Fibroblast of skin of back (primary cell): ENCODE results near the gene KAZN.
A peak's percentile ranks its signal among the peaks of the same experiment; 100 is the strongest.

Source experiments
- DNase-seq: peaks from one replicate; pipeline ENCODE4 v3.0.0-alpha.2; 2013

KAZN gene

DNA sequence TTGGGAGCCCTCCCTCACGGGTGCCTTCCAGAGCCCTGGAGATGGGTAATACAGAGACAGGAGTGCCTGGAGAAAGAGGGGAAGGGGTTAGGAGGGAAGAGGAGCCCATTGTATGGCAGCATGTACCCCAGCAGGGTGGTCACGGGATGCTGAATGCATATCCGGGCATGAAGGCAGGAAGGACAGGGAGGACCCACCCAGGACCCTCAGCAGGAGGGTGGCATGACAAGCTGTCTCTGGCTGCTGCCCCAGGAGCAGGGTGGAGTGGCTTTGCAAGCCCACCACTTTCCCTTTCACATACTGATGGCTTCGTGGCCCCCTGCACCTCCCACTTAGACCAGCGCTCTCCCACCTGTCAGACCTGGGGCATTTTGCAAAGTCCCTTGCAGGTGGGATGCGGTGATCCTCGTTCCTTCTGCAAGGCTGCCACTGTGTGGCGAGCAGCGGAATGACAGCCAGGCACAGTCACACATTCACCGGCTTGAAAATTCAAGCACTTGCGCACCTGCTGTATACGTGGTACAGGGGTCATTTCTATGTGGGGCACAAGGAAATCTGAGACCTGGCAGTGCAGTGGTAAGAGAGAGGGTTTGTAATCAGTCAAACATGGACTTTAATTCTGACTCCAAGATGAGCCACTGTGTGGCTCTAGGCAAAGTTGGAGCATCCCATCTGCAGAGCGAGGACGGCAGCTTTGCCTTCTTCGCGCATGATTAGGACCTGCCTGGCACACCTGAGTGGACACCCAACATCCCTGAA lies 501.8 kb downstream of the KAZN start:
- peak; percentile 12 for DNase-seq

DNA sequence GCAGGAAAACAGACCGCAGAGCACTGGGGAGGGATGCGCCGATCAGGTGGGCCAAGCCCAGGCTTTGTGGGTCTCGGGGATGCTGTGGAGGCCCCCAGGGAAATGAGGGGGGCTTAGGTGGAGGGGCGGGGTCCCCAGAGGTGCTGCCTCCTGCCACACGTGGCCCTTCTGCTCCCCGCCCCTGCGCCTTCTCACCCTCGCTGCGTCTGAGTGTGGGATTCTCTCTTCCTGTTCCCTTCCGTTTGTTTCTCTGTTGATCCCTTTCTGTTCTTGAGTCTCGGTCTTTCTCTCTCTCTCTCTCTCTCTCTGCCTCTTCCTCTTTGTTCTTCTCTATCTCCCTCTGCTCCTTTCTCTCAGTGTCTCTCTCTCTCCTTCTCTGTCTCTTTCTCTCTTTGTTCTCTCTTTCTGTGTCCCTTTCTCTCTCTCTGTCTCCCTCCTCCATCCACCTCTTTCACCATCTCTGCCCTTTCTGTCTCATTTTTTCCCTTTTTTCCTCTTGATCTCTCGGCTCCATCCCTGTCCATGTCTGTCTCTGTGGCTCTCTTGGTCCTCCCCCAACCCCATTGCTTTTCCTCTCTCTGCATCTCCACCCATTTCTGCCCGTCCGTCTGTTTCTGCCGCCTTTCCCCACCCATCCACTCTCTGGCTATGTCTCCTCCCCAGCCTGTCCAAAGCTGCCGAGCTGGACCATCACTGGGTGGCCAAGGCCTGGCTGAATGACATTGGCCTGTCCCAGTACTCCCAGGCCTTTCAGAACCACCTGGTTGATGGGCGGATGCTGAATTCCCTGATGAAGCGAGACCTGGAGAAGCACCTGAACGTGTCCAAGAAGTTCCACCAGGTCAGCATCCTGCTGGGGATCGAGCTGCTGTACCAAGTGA lies 502.6 kb downstream of the KAZN start:
- DNase-seq: no peak

DNA sequence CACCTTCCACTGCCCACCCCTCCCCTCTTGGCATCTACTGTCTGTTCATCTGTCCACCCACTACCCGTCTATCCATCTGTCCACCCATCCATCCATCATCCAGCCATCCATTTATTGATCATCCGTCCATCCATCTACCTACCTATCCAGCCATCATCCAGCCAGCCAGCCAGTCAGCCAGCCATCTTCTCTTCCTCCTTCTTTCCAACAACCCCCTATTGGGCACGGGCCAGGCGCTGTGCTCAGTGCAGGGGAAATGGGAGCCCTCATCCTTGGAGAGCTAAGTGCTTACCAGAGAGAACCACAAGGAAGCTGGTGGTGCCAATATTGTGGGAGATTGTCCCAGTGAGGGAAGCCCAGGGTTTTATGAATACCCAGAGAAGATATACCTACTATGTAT lies 503.3 kb downstream of the KAZN start:
- DNase-seq: no peak

DNA sequence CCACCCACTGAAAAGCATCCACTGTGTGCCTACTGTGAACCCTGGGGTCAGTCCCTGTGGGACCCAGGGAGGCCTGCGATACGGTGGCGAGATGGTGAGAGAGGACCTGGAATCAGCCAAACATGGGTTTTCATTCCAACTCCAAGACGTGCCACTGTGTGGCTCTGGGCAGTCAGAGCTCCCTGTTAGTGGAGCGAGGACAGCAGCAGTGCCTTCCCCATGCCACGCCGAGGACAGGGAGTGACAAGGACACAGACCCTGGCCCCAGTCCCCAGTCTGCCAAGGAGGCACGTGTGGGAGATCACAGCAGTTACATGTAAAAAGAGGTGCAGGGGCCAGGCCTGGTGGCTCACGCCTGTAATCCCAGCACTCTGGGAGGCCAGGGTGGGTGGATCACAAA lies 504.2 kb downstream of the KAZN start:
- no peak for DNase-seq

DNA sequence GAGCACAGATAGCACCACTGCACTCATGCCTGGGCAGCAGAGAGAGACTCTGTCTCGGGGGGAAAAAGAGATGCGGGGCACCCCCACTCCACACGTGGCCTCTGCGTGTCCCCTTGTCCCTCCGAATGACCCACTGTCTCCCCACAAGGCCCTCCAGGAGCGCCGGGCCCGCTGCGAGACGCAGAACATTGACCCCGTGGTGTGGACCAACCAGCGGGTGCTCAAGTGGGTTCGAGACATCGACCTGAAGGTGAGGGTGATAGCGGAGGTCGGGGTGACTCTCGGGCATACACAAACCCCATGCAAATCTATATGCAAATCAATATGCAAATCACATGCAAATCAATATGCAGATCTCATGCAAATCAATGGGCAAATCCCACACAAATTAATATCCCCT lies 504.7 kb downstream of the KAZN start:
- DNase-seq: no peak

DNA sequence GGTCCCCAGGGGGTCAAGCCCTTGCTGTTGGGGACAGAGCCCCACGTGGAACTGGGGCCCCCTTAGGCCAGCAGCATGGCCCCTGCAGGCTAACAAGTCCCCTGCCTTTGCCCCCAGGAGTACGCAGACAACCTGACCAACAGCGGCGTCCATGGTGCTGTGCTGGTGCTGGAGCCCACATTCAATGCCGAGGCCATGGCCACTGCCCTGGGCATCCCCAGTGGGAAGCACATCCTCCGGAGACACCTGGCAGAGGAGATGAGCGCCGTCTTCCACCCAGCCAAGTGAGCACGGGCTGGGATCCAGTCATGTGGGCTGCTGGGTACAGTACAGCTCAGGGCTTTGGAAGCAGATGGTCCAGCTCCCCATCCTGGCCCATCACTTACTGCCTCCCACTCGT lies 505.4 kb downstream of the KAZN start:
- no peak for DNase-seq

DNA sequence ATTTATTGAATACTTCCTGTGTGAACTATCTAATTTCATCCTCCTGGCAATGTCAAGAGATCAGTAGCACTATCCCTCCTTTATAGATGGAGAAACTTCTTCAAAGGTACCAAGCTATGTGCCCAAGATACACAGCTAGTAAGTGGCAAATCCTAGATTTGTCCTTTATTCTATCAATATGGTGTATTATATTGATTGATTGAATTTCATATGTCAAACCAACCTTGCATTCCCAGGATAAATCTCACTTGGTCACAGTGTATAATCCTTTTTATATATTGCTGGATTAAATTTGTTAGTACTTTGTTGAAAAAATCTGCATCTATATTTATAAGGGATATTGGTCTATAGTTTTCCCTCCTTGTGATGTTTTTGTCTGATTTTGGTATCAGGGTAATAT lies 506.3 kb downstream of the KAZN start:
- no peak for DNase-seq

DNA sequence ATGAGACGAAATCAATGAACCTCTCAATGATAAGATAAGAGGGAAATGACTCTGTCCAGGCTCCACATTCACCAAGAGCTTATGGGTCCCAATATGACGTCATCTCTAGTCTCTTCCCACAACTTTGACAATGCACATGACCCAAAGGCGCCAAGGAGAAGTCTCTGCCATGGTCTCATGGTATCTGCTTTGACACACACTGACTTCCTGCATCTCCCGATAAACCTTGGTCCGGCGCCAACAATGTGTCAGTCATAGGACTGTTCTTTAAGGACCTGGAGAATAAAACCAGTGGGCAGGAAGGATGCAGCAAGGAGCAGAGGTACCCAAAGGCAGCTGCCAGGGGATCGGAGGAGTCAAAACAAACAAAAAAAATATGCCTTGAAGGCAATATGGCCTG lies 508.1 kb downstream of the KAZN start:
- peak; percentile 18 for DNase-seq

DNA sequence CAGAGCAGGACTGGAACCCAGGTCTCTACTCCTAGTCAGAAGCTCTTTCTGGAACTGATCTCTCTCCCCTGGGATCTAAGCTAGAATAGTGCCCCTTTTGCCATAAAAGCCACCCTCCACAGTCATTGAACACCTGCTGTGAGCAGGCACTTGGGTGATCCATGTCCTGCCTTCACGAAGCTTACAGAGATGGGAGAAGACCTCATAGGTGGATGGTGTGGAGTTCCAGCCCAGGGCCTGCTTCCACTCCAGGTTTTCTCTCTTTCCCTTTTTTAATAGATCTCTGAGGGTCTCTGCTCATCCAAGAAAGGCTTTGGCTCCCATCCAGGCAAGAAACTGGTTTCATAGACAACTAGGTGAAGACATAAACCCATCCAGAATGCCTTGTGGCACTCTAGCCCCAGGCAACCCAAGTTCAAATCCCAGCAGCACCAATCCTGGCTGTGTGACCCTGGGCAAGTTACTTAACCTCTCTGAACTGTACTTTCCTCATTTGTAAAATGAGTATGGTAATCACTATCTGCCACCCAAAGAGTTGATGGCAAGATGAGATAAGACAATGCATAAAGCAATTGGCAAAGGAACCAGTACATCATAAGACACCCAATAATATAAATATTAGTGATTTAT lies 508.7 kb downstream of the KAZN start:
- DNase-seq: no peak

DNA sequence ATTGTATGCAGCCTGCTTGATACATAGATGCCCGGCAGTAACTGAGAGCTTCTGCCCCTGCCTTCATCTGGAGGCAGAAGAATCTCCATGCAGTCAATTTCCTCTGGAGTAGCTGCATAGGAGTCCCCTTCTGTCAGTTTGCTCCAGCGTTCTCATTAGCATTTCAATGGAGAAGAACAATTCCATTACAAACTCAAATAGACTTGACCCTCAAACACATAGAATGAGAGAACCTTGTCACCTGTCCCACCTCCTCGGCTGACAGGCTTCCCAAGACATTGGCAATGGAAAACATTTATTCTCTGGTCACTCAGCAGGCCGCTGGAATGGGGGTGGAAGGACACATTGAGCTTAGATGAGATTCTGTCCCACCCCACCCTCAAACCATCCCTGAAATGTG lies 509.4 kb downstream of the KAZN start:
- no peak for DNase-seq

DNA sequence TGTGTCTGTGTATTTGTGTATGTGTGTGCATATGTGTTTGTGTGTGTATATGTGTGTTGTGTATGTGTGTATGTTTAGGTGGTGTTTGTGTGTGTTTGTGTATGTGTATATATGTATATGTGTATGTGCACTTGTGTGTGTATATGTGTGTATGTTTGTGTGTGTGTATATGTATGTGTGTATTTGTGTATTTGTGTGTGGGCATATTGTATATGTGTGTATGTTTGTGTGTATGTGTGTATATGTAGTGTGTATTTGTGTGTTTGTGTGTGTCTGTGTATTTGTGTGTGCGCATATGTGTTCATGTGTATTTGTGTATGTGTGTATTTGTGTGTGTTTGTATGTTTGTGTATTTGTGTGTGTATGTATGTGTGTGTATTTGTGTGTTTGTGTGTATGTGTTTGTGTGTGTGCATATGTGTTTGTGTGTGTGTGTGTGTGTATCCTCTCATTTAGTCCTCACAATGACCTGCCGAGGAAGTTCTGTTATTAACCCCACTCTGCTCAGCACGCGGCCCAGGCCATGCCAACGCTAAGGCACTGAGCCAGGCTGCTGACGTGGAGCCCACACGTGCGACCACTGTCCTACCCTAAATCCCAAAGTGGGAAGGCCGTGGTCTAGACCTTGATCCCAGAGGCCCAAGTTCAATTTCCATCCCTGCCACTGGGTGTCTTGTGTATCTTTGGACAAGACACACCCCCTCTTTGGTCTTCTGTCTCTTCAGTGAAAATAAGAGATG lies 511.8 kb downstream of the KAZN start:
- no peak for DNase-seq

DNA sequence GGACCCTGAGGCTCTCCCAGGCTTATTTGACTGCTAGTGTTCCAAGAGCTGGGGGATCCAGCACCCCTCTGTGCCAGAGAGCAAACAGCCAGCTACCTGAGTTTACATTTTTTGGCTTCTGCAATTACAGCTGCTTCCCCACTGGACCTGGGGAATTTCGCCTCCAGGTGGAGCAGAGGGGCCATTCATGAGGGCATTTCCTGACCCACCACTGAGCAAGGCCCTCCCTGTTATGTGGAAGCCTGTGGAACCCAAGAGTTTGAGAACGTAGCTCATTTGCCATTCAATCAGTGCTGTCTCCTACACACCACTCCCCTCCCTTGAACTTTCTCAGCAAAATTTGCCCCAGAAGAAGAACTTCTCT lies 512.4 kb downstream of the KAZN start:
- no peak for DNase-seq

DNA sequence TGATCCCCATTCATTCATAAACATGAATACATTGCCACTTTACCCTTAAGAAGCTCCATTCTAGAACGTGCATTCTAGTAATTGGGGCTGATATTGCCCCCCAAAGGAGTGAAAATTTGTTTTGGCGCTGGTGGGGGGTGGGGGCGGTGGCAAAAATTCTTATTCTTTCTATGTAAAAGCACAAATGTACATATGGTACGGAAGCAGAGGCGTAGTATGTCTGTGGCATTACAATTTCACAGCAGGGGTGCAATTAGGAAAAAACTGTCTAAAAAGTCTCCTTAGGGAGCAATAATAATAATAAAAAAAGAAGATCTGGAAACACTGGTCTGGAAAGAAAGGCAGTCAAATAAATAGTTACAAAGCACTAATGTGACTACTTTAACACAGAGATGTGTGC lies 514.7 kb downstream of the KAZN start:
- DNase-seq: no peak

DNA sequence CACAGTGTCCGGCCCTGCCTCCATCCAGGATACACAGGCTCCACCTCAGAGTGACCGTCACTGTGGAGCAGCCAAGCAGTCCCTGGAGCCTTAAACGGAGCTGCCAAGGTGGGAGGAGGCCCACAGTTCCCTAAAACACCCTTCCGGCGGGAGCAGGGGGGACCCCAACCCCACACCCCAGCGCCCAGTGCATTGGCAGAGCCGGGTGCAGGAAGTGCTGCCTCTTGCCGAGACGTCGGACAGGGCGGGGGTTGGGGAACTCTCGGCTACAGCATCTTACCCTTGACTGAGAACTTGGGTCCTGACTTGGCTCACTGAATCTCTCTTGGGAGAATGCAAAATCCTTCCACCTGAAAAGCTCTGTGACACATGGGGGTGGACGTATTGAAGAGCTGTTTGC lies 516.4 kb downstream of the KAZN start:
- no peak for DNase-seq

DNA sequence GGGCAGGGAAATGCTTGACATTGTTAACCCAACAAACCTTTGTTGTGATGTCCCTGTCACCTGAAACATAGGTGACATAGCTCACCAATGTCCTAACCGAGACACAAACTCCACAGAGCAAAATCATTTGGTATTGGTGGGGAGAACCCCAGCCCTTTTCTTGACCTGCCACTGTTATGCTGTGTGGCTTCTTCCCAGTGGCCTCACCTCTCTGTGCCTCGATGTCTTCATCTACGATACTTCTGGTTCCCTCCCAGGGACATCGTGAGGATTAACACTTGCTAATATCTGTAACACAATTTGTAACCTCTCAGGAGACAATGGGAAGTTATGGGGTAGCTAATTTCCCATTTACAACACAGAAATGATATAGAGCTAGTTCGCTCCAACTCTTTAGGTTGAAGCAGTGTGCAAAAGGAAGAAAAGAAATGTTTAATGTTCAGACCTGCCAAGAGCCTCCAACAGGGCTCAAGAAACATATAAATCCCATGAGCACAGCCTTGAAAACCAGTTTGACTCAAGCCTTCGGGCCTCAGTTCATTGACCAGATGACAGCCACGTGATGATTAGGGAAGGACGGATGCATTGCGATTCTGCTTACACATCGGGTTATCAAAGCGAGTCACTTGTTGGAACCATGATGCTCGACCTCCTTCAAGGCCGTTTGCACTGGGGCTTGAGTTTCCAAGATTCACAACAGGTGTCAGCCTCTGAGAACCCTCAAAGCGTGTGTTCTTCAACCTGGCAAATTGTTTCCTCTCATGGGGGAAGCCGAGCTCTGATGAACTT lies 517.3 kb downstream of the KAZN start:
- no peak for DNase-seq

DNA sequence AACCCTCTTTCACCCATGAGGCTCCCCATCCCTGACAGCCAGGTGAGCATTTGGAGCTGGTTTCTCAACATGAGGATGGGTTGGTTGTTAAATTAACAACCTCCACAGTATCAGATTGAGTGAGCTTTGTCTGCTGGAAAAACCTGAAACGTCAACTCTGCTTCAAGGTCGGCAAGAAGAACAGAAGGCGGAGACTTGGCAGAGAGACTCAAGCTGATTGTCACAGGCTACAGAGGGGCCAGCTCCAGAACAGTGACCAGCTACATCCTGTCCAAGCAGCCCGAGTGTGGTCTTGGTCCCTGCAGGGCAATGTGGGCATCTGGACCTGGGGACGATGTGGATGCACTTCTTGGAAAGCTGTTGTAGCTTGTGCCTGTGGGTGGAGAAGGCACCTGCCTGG lies 518.5 kb downstream of the KAZN start:
- no peak for DNase-seq

DNA sequence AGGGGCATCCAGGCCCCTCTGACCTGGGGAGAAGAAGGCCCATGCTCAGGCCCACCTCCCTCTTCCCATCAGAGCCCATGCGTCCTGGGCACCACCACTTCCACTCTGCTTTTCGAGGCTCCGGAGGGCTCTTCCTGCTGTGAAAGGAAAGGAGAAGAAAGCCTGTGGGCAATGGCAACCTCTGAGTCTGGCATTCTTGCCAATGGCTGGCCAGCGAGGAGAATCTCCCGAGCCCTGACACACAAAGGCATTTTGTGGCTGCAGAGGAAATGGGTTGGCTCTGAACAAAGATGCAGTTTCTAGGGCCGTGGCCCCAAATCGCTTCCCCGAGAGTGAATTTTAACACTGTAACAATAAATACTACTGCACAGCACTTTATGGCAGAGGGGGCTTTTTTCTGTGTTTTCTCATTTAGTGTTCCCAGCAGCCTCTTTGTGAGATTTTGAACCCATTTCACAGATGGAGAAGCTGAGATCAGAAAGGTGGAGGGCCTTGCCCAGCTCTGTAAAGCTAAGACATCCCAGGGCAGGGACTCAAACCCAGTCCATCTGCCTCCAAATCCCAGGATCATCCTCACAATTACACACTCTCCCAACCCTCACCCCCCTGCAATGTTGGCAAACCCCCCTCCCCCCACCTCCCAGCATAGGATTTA lies 519.3 kb downstream of the KAZN start:
- no peak for DNase-seq

DNA sequence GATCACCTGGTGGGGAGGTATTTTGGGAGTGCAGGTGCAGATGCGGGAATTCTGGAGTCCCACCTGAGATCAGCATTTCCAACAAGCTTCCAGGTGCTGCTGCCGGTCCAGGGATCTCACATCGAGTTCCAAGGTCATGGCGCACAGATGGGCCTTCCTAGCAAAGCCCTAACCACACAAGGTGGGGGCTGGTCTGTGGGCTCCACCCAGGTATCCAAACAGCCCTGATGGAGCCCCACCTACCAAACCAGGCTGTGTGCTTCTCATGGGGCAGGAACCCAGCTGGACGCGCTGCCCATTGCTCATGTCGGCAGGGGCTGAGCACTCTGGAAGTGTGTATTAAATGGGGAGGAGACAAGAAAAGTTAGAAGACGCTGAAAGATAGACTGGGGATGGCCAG lies 520.1 kb downstream of the KAZN start:
- DNase-seq: no peak

DNA sequence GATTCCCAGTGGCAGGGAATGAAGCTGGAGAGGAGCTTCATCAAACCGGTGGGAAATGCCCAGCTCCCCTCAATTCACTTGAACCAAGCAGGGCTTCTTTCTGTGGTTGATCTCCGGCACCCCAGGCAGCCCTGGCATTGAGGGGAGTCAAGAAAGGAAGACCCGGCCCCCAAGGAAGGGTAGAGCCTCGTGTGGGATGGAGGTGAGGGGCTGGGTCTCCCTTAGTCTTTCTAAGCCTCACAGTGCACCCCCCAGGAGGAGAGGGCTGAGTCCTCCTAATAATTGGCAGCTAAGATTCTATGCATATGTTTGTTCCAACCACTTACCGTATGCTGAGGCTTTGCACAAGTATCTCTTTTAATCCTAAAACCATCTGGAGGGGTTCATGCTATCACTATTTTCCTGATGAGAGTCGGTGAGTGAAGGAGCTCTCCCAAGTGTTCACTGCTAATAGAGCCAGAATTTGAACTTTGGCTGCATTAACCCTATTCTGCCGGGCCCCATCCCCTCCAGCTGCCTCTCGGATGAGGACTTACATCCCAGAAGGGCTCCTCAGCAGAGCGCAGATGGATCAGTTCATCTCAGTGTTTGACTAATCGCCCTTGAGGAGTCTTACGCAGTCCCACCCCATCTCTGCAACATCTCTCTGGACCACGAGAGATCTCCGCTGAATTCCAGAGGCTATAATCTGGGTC lies 521.9 kb downstream of the KAZN start:
- no peak for DNase-seq

DNA sequence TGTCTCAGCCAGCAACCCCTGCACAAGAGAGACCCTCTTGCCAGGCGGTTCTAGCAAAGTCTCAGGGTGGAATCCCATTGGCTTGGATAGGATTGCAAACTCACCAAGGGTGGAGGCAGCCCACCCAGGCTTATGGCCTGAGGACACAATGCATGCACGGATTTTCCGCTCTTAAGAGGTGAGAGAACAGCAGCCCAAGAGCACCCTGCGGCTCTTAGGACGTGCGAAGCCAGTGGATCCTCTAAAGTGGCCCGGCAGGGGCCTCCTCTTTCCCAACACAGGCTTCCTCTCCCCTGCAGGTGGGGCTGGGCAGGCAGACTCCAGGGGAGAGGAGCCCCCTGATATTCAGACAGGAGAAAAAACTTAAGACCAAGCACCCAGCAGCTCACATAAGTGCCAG lies 523.8 kb downstream of the KAZN start:
- no peak for DNase-seq

DNA sequence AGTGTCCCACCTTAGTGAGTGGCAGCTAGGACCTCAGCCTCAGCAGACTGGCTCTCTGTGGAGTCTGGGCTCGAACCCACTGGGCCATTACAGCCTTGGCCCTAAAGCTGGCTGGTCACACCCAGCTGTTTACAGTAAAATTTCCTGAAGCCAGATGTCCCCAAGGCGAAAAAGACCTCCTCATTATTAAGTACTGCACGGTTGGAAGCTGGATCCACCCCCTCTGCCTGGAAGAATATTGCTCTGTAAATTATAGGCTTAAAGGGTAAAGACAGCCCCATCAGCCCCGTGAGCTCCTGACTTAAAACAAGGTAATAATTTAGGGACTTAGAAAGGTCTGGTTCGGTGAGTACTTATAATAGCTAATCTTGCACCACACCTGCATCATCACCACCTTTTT lies 524.8 kb downstream of the KAZN start:
- DNase-seq: no peak
